ES-I3 (cell line): ENCODE measurements around the gene SEMA4B.
"Not testable (repeated sequence)": the region's sequence is repeated elsewhere in the genome, so short reads cannot be mapped to it uniquely, and the experiment has no call there.

Experiments used
- H3K36me3 ChIP-seq: 2 replicates; pipeline ENCODE4 v1.6.1; 2013; ENCODE audit warnings: mild to moderate bottlenecking, low read length, control low read depth, moderate library complexity; ENCODE audit not compliant: insufficient read depth
- H3K4me1 ChIP-seq: 2 replicates; pipeline ENCODE4 v1.6.1; 2013; ENCODE audit warnings: mild to moderate bottlenecking, control low read depth, low read length; ENCODE audit not compliant: insufficient read depth
- H3K9ac ChIP-seq: 2 replicates; pipeline ENCODE4 v1.6.1; 2013; ENCODE audit warnings: low read depth, mild to moderate bottlenecking, low read length, moderate library complexity
- H3K9me3 ChIP-seq: 2 replicates; pipeline ENCODE4 v1.6.1; 2013; ENCODE audit warnings: mild to moderate bottlenecking, low read length, moderate library complexity; ENCODE audit not compliant: control insufficient read depth, insufficient read depth

SEMA4B gene

DNA sequence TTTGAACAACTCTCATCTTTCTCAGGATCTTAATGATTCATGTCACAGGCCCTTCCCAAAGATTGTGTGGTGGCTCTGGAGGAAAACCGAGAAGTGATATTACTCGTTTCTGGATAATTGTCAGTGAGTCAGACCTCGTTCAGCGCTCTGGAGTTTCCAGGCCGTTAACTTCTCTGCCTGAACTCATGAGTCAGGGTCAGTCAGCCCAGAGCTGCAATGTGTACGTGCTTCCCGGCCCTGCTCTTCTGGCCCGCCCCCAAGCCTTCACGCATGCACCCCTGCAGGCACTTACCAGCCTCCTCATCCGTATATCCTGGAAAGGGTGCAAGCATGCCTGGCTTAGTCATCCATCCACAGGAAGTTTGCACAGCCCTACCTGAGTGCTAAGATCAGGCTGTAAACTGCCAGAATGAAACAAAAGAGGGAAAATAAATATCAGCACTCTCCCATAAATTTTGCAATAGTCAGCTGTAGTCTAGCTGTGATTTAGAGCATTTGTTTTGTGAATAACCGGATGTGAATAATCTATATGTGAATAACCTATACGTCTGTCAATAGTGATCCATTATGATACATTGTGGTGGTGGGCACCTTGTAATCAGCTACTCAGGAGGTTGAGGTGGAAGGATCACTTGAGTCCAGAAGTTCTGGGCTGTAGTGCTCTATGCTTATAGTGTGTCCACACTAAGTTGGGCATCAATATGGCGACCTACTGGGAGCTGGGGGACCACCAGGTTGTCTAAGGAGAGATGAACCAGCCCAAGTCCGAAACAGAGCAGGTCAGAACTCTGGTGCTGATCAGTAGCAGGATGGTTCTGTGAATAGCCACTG, 35.3 kb upstream of the SEMA4B start:
- peaks cover 3% of the 10 kb centered on the region; the same call in 1 of the 2 replicates for H3K9me3 ChIP-seq
- H3K9ac ChIP-seq: no peak overlapping the region
- H3K4me1 ChIP-seq: 0 out of 2 replicates have a peak, but pooled peaks cover 10% of the 10 kb centered on the region
- H3K36me3 ChIP-seq: no peaks in the 10 kb centered on the region; the same call in 1 of the 2 replicates

DNA sequence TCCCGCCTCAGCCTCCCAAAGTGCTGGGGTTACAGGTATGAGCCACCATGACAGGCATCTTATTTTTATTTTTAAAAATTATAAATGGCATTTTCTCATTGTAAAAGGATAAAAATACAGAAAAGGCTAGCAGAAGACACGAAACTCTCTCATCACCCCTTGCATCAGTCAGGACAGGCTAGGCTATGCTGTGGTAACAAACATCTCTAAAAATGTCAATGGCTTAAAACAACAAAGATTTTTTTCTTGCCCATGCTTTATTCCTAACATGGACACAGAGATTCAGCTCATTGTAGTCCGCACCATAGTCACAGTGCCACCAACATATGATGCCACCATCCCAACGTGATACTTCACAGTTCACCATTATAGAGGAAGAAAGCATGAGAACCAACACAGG, 34.0 kb upstream of the SEMA4B start:
- H3K9ac ChIP-seq: no peak overlapping the region
- H3K4me1 ChIP-seq: 0 out of 2 replicates have a peak, but pooled peaks cover 4% of the 10 kb centered on the region

DNA sequence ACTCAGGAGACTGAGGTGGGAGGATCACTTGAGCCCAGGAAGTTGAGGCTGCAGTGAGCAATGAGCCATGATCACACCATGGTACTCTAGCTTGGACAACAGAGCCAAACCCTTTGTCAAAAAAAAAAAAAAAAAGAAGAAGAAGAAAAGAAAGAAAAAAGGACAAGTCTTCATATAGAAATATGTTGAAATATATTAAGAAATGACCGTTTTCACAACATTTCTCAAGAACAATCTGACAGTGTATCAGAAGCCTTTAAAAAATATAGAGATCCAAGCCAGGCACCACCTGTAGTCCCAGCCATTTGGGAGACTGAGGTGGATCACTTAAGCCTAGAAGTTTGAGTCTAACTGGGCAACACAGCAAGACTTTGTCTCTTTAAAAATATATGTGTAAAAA, 29.5 kb upstream of the SEMA4B start:
- H3K4me1 ChIP-seq: peaks cover 6% of the 10 kb centered on the region
- no peaks in the 10 kb centered on the region; the same call in 1 of the 2 replicates for H3K36me3 ChIP-seq
- H3K9ac ChIP-seq: no peak overlapping the region
- peaks cover 3% of the 10 kb centered on the region; the same call in 1 of the 2 replicates for H3K9me3 ChIP-seq

More for the DNA sequence above, 34.0 kb upstream of the SEMA4B start:
- Histone ChIP-seq H3K9me3 (peaks cover 3% of the 10 kb centered on the region; the same call in 1 of the 2 replicates), H3K36me3 (no peaks in the 10 kb centered on the region; the same call in 1 of the 2 replicates)

GRCh38 chr15:90173372-90173771, 27.8 kb upstream of the SEMA4B start:
- no peaks in the 10 kb centered on the region for H3K9me3 ChIP-seq
- no peaks in the 10 kb centered on the region for H3K36me3 ChIP-seq
- no peak overlapping the region for H3K9ac ChIP-seq
- H3K4me1 ChIP-seq: peaks cover 17% of the 10 kb centered on the region

- H3K9me3 ChIP-seq: no peaks in the 10 kb centered on the region
- peaks cover 17% of the 10 kb centered on the region for H3K4me1 ChIP-seq
- no peak overlapping the region for H3K9ac ChIP-seq
- no peaks in the 10 kb centered on the region for H3K36me3 ChIP-seq
Observed at GRCh38 chr15:90174140-90174875, 26.8 kb upstream of the SEMA4B start.

DNA sequence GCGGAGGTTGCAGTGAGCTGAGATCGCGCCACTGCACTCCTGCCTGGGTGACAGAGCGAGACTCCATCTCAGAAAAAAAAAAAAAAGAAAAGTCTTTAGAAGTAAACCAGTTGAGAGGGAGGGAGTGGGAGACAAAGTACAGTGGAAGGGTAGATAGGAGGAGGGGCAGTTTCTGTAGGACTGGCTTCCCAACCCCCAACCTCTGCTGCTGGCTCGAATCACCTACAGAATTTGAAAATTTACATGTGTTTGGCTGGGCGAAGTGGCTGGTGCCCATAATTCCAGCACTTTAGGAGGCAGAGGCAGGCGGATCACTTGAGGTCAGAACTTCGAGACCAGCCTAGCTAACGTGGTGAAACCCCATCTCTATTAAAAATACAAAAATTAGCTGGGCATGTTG, 24.1 kb upstream of the SEMA4B start:
- no peak overlapping the region for H3K9ac ChIP-seq
- H3K36me3 ChIP-seq: no peaks in the 10 kb centered on the region
- H3K4me1 ChIP-seq: peaks cover 17% of the 10 kb centered on the region
- H3K9me3 ChIP-seq: no peaks in the 10 kb centered on the region

DNA sequence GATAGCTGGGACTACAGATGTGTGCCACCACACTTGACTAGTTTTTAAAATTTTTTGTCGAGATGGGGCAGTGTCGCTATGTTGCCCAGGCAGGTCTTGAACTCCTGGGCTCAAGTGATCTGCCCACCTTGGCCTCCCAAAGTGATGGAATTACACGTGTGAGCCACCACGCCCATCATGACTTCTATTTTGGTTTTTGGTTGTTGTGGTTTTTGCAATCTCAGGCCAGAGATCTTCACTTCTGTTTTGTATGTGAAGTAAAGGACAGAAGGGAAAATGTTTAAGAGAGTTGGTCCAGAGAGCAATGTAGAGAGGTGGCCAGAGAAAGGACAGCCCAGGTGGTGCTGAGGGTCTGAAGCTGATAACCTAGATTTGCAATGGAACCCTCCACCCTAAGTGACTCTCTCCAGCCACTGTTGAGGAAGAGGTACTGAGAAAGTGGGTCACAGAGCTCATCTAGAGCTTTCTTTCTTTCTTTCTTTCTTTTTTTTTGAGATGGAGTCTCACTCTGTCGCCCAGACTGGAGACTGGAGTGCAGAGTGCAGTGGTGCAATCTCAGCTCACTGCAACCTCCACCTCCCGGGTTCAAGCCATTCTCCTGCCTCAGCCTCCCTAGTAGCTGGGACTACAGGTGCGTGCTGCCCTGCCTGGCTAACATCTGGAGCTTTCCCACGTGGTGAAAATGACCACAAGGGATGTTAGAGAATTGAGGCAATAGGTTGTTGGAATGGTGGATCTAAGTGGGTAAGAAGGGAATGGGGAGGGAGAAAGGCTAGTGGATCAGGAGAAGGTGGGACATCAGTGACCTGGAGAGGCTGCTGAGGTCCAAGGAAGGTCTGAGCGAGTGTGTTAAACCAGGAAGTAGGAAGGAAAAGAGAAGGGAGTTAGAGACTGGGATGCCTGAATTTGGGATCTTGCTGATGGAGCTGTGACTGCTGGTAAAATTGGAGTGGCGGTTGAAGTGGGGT, 22.4 kb upstream of the SEMA4B start:
- Histone ChIP-seq H3K9ac (no peak overlapping the region), H3K4me1 (peaks cover 17% of the 10 kb centered on the region)

GRCh38 chr15:90181776-90182175, 19.4 kb upstream of the SEMA4B start:
- Histone ChIP-seq H3K9ac (no peak overlapping the region), H3K36me3 (no peaks in the 10 kb centered on the region)

More for the DNA sequence above, 22.4 kb upstream of the SEMA4B start:
- no peaks in the 10 kb centered on the region for H3K36me3 ChIP-seq
- no peaks in the 10 kb centered on the region for H3K9me3 ChIP-seq

GRCh38 chr15:90184119-90184785, 16.9 kb upstream of the SEMA4B start:
- Histone ChIP-seq H3K4me1 (peaks cover 3% of the 10 kb centered on the region; the same call in 1 of the 2 replicates), H3K9ac (peak overlapping the region; percentile 68; the same call in 1 of the 2 replicates), H3K36me3 (no peaks in the 10 kb centered on the region), H3K9me3 (no peaks in the 10 kb centered on the region)

More at GRCh38 chr15:90181776-90182175, 19.4 kb upstream of the SEMA4B start:
- Histone ChIP-seq H3K9me3 (no peaks in the 10 kb centered on the region), H3K4me1 (peaks cover 14% of the 10 kb centered on the region)

DNA sequence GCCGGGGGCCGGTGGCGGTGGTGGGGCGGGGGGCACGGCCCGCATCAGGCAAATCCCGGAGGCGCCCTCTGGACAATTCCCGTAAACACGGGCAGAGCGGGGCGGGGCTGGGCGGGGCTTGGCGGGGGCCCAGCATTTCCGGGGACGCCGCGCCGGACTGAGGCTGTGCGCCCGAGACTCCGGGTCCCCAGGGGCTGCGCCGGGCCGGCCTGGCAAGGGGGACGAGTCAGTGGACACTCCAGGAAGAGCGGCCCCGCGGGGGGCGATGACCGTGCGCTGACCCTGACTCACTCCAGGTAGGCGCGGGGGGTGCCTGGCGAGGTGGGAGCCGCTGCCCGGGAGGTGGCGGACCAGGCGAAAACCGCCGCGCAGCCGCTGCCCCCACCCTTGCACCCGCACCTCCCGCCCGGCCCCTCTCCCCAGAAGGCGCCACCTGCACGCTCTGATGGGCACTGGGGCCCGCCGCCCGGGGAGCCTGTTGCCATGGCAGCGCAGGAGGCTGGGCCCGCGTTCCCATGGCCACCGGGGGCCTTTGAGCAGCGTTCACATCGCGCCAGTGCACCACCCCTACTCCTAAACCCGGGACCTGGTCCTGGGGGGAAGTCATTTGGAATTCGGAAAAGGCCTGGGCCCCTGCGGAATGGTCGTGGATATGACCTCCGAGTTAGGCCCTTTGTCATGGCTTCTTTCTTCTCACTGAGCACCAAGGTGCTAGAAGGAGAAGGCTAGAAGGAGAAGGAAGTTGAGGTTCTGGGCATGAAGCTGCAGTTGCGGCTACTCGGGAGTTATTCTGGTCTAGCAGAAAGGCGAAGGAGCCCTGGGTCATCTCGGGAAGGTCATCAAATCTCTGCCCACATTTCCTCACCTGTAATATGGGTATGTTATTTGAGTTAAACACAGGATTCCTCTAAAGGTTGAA, 16.1 kb upstream of the SEMA4B start:
- H3K4me1 ChIP-seq: peaks cover 3% of the 10 kb centered on the region; the same call in 1 of the 2 replicates
- H3K9me3 ChIP-seq: no peaks in the 10 kb centered on the region
- no peaks in the 10 kb centered on the region for H3K36me3 ChIP-seq
- peak overlapping the region; percentile 68 for H3K9ac ChIP-seq

- H3K9me3 ChIP-seq: no peaks in the 10 kb centered on the region
- H3K36me3 ChIP-seq: no peaks in the 10 kb centered on the region
- no peak overlapping the region for H3K9ac ChIP-seq
- peaks cover 14% of the 10 kb centered on the region; the same call in 1 of the 2 replicates for H3K4me1 ChIP-seq
Observed at GRCh38 chr15:90187257-90187868, 13.8 kb upstream of the SEMA4B start.

GRCh38 chr15:90188065-90188464, 13.1 kb upstream of the SEMA4B start:
- peaks cover 14% of the 10 kb centered on the region; the same call in 1 of the 2 replicates for H3K4me1 ChIP-seq
- not testable (repeated sequence) for H3K36me3 ChIP-seq, H3K9me3 ChIP-seq, H3K9ac ChIP-seq
